Measurements from ENCODE around the gene NCOR1. TPM values are rescaled to one million over a fixed set of nuclear protein-coding genes. Genes with fewer than 3 reads are reported as not detected.

Gene NCOR1
- total RNA-seq, 1 donor from 2014 or later, result 104 TPM

GRCh38 chr17:16247586-16247984 lies 32.3 kb upstream of the NCOR1 start:
- no peaks in the 10 kb centered on the region for H3K4me1 Mint-ChIP-seq (ENCODE audit: unreplicated experiment)
- peaks cover 4% of the 10 kb centered on the region for H3K36me3 Mint-ChIP-seq (ENCODE audit: low read depth, unreplicated experiment)
- DNase-seq (ENCODE audit: low spot score), result no peak
- no peak overlapping the region for H3K4me3 Mint-ChIP-seq (ENCODE audit: unreplicated experiment)
- TF ChIP-seq CTCF (IDR thresholded peaks at IDR 0.05; ENCODE audit: unreplicated experiment), result no peak
- no peaks in the 10 kb centered on the region for H3K9me3 Mint-ChIP-seq (ENCODE audit: unreplicated experiment)
- no peaks in the 10 kb centered on the region for H3K27me3 Mint-ChIP-seq (ENCODE audit: unreplicated experiment)
- H3K27ac Mint-ChIP-seq (ENCODE audit: unreplicated experiment), result no peak overlapping the region

- H3K4me1 Mint-ChIP-seq (ENCODE audit: unreplicated experiment), result no peaks in the 10 kb centered on the region
- TF ChIP-seq CTCF (IDR thresholded peaks at IDR 0.05; ENCODE audit: unreplicated experiment), result no peak
- H3K36me3 Mint-ChIP-seq (ENCODE audit: low read depth, unreplicated experiment), result peaks cover 4% of the 10 kb centered on the region
- no peak for DNase-seq (ENCODE audit: low spot score)
- H3K27me3 Mint-ChIP-seq (ENCODE audit: unreplicated experiment), result no peaks in the 10 kb centered on the region
- no peaks in the 10 kb centered on the region for H3K9me3 Mint-ChIP-seq (ENCODE audit: unreplicated experiment)
- no peak overlapping the region for H3K27ac Mint-ChIP-seq (ENCODE audit: unreplicated experiment)
- H3K4me3 Mint-ChIP-seq (ENCODE audit: unreplicated experiment), result no peak overlapping the region
Observed at GRCh38 chr17:16243801-16244567, 28.6 kb upstream of the NCOR1 start.

- Mint-ChIP-seq H3K4me1 (ENCODE audit: unreplicated experiment) (no peaks in the 10 kb centered on the region), H3K9me3 (ENCODE audit: unreplicated experiment) (no peaks in the 10 kb centered on the region), H3K36me3 (ENCODE audit: low read depth, unreplicated experiment) (peaks cover 4% of the 10 kb centered on the region), H3K4me3 (ENCODE audit: unreplicated experiment) (no peak overlapping the region), H3K27me3 (ENCODE audit: unreplicated experiment) (no peaks in the 10 kb centered on the region), H3K27ac (ENCODE audit: unreplicated experiment) (no peak overlapping the region)
- no peak for DNase-seq (ENCODE audit: low spot score)
- TF ChIP-seq CTCF (IDR thresholded peaks at IDR 0.05; ENCODE audit: unreplicated experiment), result no peak
Observed at GRCh38 chr17:16243385-16243784, 28.1 kb upstream of the NCOR1 start.

GRCh38 chr17:16241906-16242399 lies 26.6 kb upstream of the NCOR1 start:
- Mint-ChIP-seq H3K4me3 (ENCODE audit: unreplicated experiment) (no peak overlapping the region), H3K27me3 (ENCODE audit: unreplicated experiment) (no peaks in the 10 kb centered on the region), H3K9me3 (ENCODE audit: unreplicated experiment) (no peaks in the 10 kb centered on the region), H3K36me3 (ENCODE audit: low read depth, unreplicated experiment) (peaks cover 2% of the 10 kb centered on the region), H3K4me1 (ENCODE audit: unreplicated experiment) (no peaks in the 10 kb centered on the region), H3K27ac (ENCODE audit: unreplicated experiment) (no peak overlapping the region)
- TF ChIP-seq CTCF (IDR thresholded peaks at IDR 0.05; ENCODE audit: unreplicated experiment), result no peak
- no peak for DNase-seq (ENCODE audit: low spot score)

GRCh38 chr17:16239931-16240330 lies 24.6 kb upstream of the NCOR1 start:
- TF ChIP-seq CTCF (IDR thresholded peaks at IDR 0.05; ENCODE audit: unreplicated experiment), result no peak
- Mint-ChIP-seq H3K9me3 (ENCODE audit: unreplicated experiment) (no peaks in the 10 kb centered on the region), H3K27ac (ENCODE audit: unreplicated experiment) (no peak overlapping the region), H3K36me3 (ENCODE audit: low read depth, unreplicated experiment) (no peaks in the 10 kb centered on the region), H3K4me3 (ENCODE audit: unreplicated experiment) (no peak overlapping the region), H3K4me1 (ENCODE audit: unreplicated experiment) (no peaks in the 10 kb centered on the region), H3K27me3 (ENCODE audit: unreplicated experiment) (no peaks in the 10 kb centered on the region)
- no peak for DNase-seq (ENCODE audit: low spot score)

Measured in endothelial cell (in vitro differentiated cells).